ENCODE results near the gene RHOBTB1.

Gene RHOBTB1

DNA sequence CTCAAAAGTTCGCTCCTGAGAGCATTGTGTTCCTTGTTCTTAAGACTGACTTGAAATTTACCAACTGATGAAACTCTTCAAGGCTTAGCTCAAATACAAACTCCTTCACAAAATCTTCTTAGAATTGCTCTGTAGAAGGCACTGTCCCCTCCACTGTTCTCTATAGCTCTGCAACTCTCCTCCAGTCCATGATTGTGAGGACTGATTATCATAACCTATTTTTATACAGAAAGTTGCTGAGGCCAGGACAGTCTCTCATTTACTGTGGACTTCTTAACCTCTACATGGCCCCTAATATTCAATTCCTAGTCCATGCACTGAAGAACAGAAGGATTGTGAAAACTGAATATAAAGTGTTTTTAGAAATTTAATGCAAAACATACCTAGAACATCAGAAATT lies 53.2 kb downstream of the RHOBTB1 start:
- DNase-seq (ENCODE audit: low read depth) = no peak
- H3K4me3 ChIP-seq (ENCODE audit: low read depth, low read length) = no peak overlapping the region
- TF ChIP-seq CTCF (IDR thresholded peaks at IDR 0.05; ENCODE audit: low read depth, low read length) = no peak

DNA sequence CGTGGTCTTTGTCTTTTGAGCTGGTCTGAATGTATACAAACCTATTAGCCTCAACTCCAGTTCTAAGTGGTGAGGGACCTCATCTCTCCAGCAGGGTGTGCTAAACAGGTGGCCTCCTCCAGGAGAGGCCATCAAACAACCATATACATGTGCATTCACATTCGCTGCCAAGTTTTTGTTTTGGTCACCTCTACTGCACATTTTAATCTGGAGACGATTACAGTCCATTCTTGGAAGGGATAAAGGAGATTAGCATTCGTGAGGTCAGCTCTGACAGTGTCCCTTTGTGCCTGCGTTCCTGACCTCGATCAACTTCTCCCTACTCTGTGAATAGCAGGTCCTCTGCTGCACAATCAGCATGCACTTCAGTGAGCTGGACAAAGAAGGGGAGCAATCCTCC lies 60.8 kb downstream of the RHOBTB1 start:
- peak; percentile 14 for DNase-seq (ENCODE audit: low read depth)
- no peak overlapping the region for H3K4me3 ChIP-seq (ENCODE audit: low read depth, low read length)
- TF ChIP-seq CTCF (IDR thresholded peaks at IDR 0.05; ENCODE audit: low read depth, low read length) (peak; percentile 55), POLR2A (IDR thresholded peaks at IDR 0.05; ENCODE audit: extremely low read depth, insufficient read length) (no peak), MYC (IDR thresholded peaks at IDR 0.05; ENCODE audit: low read depth, low read length) (no peak)
- TF ChIP-seq, protein P1, sequence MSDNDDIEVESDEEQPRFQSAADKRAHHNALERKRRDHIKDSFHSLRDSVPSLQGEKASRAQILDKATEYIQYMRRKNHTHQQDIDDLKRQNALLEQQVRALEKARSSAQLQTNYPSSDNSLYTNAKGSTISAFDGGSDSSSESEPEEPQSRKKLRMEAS (IDR thresholded peaks at IDR 0.05; ENCODE audit: low read depth, low read length) = no peak

DNA sequence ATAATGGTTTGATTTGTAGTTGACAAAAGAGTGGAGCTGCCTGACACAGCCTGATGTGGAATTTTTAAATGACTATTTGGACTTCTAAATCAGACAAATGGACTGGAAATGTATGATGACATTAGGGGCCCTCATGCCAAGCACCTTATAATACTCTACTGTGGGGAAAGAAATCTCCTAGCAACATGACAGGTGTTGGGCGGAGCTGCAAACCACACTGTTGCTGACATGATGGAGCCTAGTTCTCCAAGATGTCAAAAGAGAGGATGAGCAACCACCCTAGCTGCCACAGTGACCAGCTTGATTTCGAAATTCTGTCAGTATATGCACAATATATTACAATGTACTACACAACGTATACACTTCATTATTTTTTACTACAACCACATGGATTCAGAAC lies 65.8 kb downstream of the RHOBTB1 start:
- TF ChIP-seq POLR2A (IDR thresholded peaks at IDR 0.05; ENCODE audit: extremely low read depth, insufficient read length) = no peak
- TF ChIP-seq, protein P1 (IDR thresholded peaks at IDR 0.05; ENCODE audit: low read depth, low read length) = no peak
- no peak for TF ChIP-seq CTCF (IDR thresholded peaks at IDR 0.05; ENCODE audit: low read depth, low read length)
- no peak for TF ChIP-seq MYC (IDR thresholded peaks at IDR 0.05; ENCODE audit: low read depth, low read length)
- DNase-seq (ENCODE audit: low read depth) = peak; percentile 7
- no peak overlapping the region for H3K4me3 ChIP-seq (ENCODE audit: low read depth, low read length)

- TF ChIP-seq MYC (IDR thresholded peaks at IDR 0.05; ENCODE audit: low read depth, low read length) (no peak), CTCF (IDR thresholded peaks at IDR 0.05; ENCODE audit: low read depth, low read length) (no peak), POLR2A (IDR thresholded peaks at IDR 0.05; ENCODE audit: extremely low read depth, insufficient read length) (no peak)
- TF ChIP-seq, protein P1 (IDR thresholded peaks at IDR 0.05; ENCODE audit: low read depth, low read length) = no peak
- H3K4me3 ChIP-seq (ENCODE audit: low read depth, low read length) = no peak overlapping the region
- no peak for DNase-seq (ENCODE audit: low read depth)
These were observed 66.2 kb downstream of the RHOBTB1 start for GRCh38 chr10:60877777-60878120.

GRCh38 chr10:60877061-60877776 lies 66.8 kb downstream of the RHOBTB1 start:
- H3K4me3 ChIP-seq (ENCODE audit: low read depth, low read length) = no peak overlapping the region
- TF ChIP-seq, protein P1 (IDR thresholded peaks at IDR 0.05; ENCODE audit: low read depth, low read length) = no peak
- TF ChIP-seq POLR2A (IDR thresholded peaks at IDR 0.05; ENCODE audit: extremely low read depth, insufficient read length) (no peak), MYC (IDR thresholded peaks at IDR 0.05; ENCODE audit: low read depth, low read length) (no peak), CTCF (IDR thresholded peaks at IDR 0.05; ENCODE audit: low read depth, low read length) (no peak)
- no peak for DNase-seq (ENCODE audit: low read depth)

DNA sequence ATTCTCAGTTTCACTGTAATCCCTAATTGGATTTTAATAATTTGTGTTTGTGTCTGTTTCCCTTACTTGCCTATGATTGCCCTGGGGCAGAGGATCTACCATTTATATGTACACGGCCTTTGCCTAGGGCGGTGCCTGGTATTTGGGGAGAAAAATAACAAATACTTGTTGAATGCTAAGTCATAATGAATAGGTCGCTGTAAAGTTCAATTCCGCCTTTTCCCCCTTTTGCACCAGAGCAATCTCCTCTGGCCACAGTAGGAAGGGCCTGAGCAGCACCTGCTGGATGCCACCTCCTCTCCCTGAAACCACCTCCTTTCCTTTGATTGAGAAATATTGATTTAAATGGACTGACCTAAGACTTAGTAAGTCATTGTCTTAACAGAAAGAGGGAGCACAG lies 70.2 kb downstream of the RHOBTB1 start:
- no peak overlapping the region for H3K4me3 ChIP-seq (ENCODE audit: low read depth, low read length)
- DNase-seq (ENCODE audit: low read depth) = no peak
- TF ChIP-seq CTCF (IDR thresholded peaks at IDR 0.05; ENCODE audit: low read depth, low read length) (no peak), MYC (IDR thresholded peaks at IDR 0.05; ENCODE audit: low read depth, low read length) (no peak), POLR2A (IDR thresholded peaks at IDR 0.05; ENCODE audit: extremely low read depth, insufficient read length) (no peak)
- TF ChIP-seq, protein P1 (IDR thresholded peaks at IDR 0.05; ENCODE audit: low read depth, low read length) = no peak
